CD14-positive monocyte (primary cell): ENCODE results near the gene METTL17. TPM values are rescaled to one million over a fixed set of nuclear protein-coding genes. Genes with fewer than 3 reads are reported as not detected.

Source experiments
- DNase-seq, 3 donors: peaks; one replicate each; pipeline ENCODE4 v3.0.0-alpha.2; 2011 to 2022
- H2AFZ ChIP-seq: 2 replicates; pipeline ENCODE4 v1.6.0; 2012; ENCODE audit warnings: mild to moderate bottlenecking, low read depth, low read length, inconsistent platforms; ENCODE audit not compliant: insufficient read depth, poor library complexity, severe bottlenecking
- H3K27ac ChIP-seq, 2 donors: 1 replicate in 1 of 2; 2 replicates in 1 of 2; pipeline ENCODE4 v1.5.1; 2012 to 2013; ENCODE audit warnings: low read length in 2 of 2, control low read depth in 1 of 2, inconsistent platforms in 1 of 2, low read depth in 1 of 2, mild to moderate bottlenecking in 1 of 2
- H3K27me3 ChIP-seq, 2 donors: one replicate each; pipeline versions ENCODE4 v1.6.0 to v1.6.1; 2011 to 2013; ENCODE audit warnings: low read length in 2 of 2; ENCODE audit not compliant: control insufficient read depth in 2 of 2, insufficient read depth in 2 of 2
- H3K36me3 ChIP-seq, 2 donors: replicated peaks in 1 of 2; 1 replicate in 1 of 2; 2 replicates in 1 of 2; pipeline versions ENCODE4 v1.5.1 to v1.6.1; 2012 to 2013; ENCODE audit warnings: low read length in 2 of 2, control low read depth in 1 of 2, inconsistent platforms in 1 of 2, mild to moderate bottlenecking in 1 of 2; ENCODE audit not compliant: insufficient read depth in 2 of 2, control insufficient read depth in 1 of 2
- H3K4me1 ChIP-seq, 2 donors: 1 replicate in 1 of 2; 2 replicates in 1 of 2; pipeline versions ENCODE4 v1.5.1 to v1.6.1; 2012 to 2013; ENCODE audit warnings: low read length in 2 of 2, control low read depth in 1 of 2, inconsistent platforms in 1 of 2, mild to moderate bottlenecking in 1 of 2, moderate library complexity in 1 of 2; ENCODE audit not compliant: insufficient read depth in 2 of 2, control insufficient read depth in 1 of 2
- H3K4me2 ChIP-seq: replicated peaks from 2 replicates; pipeline ENCODE3; 2012; ENCODE audit warnings: low read length, moderate library complexity, mild to moderate bottlenecking; ENCODE audit not compliant: poor library complexity, severe bottlenecking; ENCODE audit errors: extremely low read depth
- H3K4me3 ChIP-seq, 3 experiments: fragments of 200-600 bp in 1 of 3; sonication (generic) in 1 of 3; replicated peaks in 1 of 3; 1 replicate in 2 of 3; 2 replicates in 1 of 3; pipeline ENCODE4 v1.5.1; 2011 to 2013; ENCODE audit warnings: low read length in 3 of 3, mild to moderate bottlenecking in 3 of 3, control low read depth in 2 of 3, low read depth in 2 of 3, inconsistent platforms in 1 of 3, moderate library complexity in 1 of 3
- H3K79me2 ChIP-seq: 2 replicates; pipeline ENCODE4 v1.6.0; 2012; ENCODE audit warnings: mild to moderate bottlenecking, control low read depth, inconsistent platforms, low read length, moderate library complexity; ENCODE audit not compliant: insufficient read depth
- H3K9ac ChIP-seq: 2 replicates; pipeline ENCODE4 v1.6.0; 2017; ENCODE audit warnings: low read length, mild to moderate bottlenecking; ENCODE audit not compliant: insufficient read depth, poor library complexity, severe bottlenecking
- H3K9me3 ChIP-seq, 2 donors: replicated peaks in 1 of 2; 1 replicate in 1 of 2; 2 replicates in 1 of 2; pipeline versions ENCODE4 v1.5.1 to v1.6.1; 2012 to 2013; ENCODE audit warnings: low read length in 2 of 2, control low read depth in 1 of 2; ENCODE audit not compliant: control insufficient read depth in 1 of 2, insufficient read depth in 1 of 2
- H4K20me1 ChIP-seq: 2 replicates; pipeline ENCODE4 v1.6.0; 2012; ENCODE audit warnings: mild to moderate bottlenecking, low read length, control low read depth, moderate library complexity; ENCODE audit not compliant: insufficient read depth
- H3K27ac Mint-ChIP-seq, 7 donors: one replicate each; pipeline ENCODE4 v1.8.0; 2020; ENCODE audit warnings: mild to moderate bottlenecking in 7 of 7, mixed read lengths in 7 of 7, moderate library complexity in 6 of 7, inconsistent platforms in 2 of 7
- H3K27me3 Mint-ChIP-seq, 3 donors: one replicate each; pipeline ENCODE4 v1.8.0; 2021 to 2022; ENCODE audit warnings: low read depth in 3 of 3, mild to moderate bottlenecking in 3 of 3, mixed read lengths in 3 of 3, moderate library complexity in 3 of 3, inconsistent platforms in 1 of 3
- H3K36me3 Mint-ChIP-seq, 2 donors: one replicate each; pipeline ENCODE4 v1.8.0; 2020; ENCODE audit warnings: mixed read lengths in 2 of 2, inconsistent platforms in 1 of 2, mild to moderate bottlenecking in 1 of 2
- H3K4me1 Mint-ChIP-seq: one replicate; pipeline ENCODE4 v1.8.0; 2020; ENCODE audit warnings: mild to moderate bottlenecking, mixed read lengths
- H3K4me3 Mint-ChIP-seq, 2 donors: one replicate each; pipeline ENCODE4 v1.8.0; 2020; ENCODE audit warnings: mild to moderate bottlenecking in 2 of 2, mixed read lengths in 2 of 2, moderate library complexity in 1 of 2
- H3K9me3 Mint-ChIP-seq, 7 donors: one replicate each; pipeline ENCODE4 v1.8.0; 2020 to 2022; ENCODE audit warnings: mixed read lengths in 7 of 7, mild to moderate bottlenecking in 6 of 7, moderate library complexity in 6 of 7, inconsistent platforms in 2 of 7
- CTCF ChIP-seq: fragments of 200-600 bp; IDR thresholded peaks from one replicate; pipeline ENCODE4 v1.8.0; 2022; ENCODE audit warnings: antibody characterized with exemption, mild to moderate bottlenecking
- WGBS: methylation state at CpG from one replicate; pipeline ENCODE4 v1.1.5; 2013; ENCODE audit warnings: missing lambda C conversion rate; ENCODE audit not compliant: insufficient coverage; 5-methylcytosine and 5-hydroxymethylcytosine counted together
- intact Hi-C, 2 donors: fragments of 100-400 bp; cut with micrococcal nuclease; formaldehyde crosslinking; loops; one replicate each; pipeline versions ENCODE4 v1.15.0 to v1.15.1; 2023
- polyA plus RNA-seq, 3 donors: library from polyadenylated mRNA; depleted of rRNA in 1 of 3; unstranded in 2 of 3; stranded (reverse) in 1 of 3; fragments of 300-500 nt in 2 of 3; fragments of >200 nt in 1 of 3; fragmentation: Illumina TruSeq in 2 of 3; gene quantifications; 1 replicate in 2 of 3; 2 replicates in 1 of 3; pipeline ENCODE4 v1.2.3, GENCODE V29; 2012 to 2021

Gene METTL17
- polyA plus RNA-seq, 3 donors: 20.1 to 137 (median 21.1) TPM

- 56% methylated on average over 16 of the region's 28 CpGs for WGBS
Measured at GRCh38 chr14:21017528-21018245, 27.9 kb downstream of the METTL17 start.

GRCh38 chr14:21018286-21018685 is 28.5 kb downstream of the METTL17 start:
- H3K4me3 ChIP-seq: no peak overlapping the region
- no peak for DNase-seq
- peaks cover 69% of the 10 kb centered on the region for H3K4me1 Mint-ChIP-seq
- H3K27ac Mint-ChIP-seq: peak overlapping the region in 4 of 7 donors; percentile 8 to 67 (median 45)
- intact Hi-C loops: loop anchor here (5.0 to 10.0 kb wide), 3 partner anchors 39 to 89 kb away; partner anchors contain the start of gene RNASE8 (in 1 of the 2)
- peaks cover 10 to 13% (median 10%) of the 10 kb centered on the region in 3 donors for H3K27me3 Mint-ChIP-seq
- no peak overlapping the region for H3K4me3 Mint-ChIP-seq
- peaks cover 62 to 70% of the 10 kb centered on the region in 2 donors for H3K4me1 ChIP-seq
- no peaks in the 10 kb centered on the region for H4K20me1 ChIP-seq
- no peaks in the 10 kb centered on the region for H3K9me3 ChIP-seq
- peak overlapping the region; percentile 14 for H3K4me2 ChIP-seq
- peak overlapping the region in 1 of 2 donors; percentile 61 for H3K27ac ChIP-seq
- no peaks in the 10 kb centered on the region for H3K36me3 ChIP-seq
- no peaks in the 10 kb centered on the region for H3K79me2 ChIP-seq
- H2AFZ ChIP-seq: no peak overlapping the region
- H3K27me3 ChIP-seq: no peaks in the 10 kb centered on the region
- no peaks in the 10 kb centered on the region for H3K9me3 Mint-ChIP-seq
- no peak for TF ChIP-seq CTCF
- no peak overlapping the region for H3K9ac ChIP-seq
- peaks cover 0 to 6% of the 10 kb centered on the region in 2 donors for H3K36me3 Mint-ChIP-seq
- 91% methylated on average over 5 of the region's 7 CpGs for WGBS

More at GRCh38 chr14:21017528-21018245, 27.9 kb downstream of the METTL17 start:
- Histone ChIP-seq H3K9ac (no peak overlapping the region), H3K27ac (peak overlapping the region in 1 of 2 donors; percentile 61), H2AFZ (no peak overlapping the region), H4K20me1 (no peaks in the 10 kb centered on the region), H3K4me1 (peaks cover 56 to 64% of the 10 kb centered on the region in 2 donors), H3K36me3 (no peaks in the 10 kb centered on the region), H3K79me2 (no peaks in the 10 kb centered on the region), H3K4me3 (no peak overlapping the region), H3K9me3 (no peaks in the 10 kb centered on the region), H3K4me2 (peak overlapping the region; percentile 14), H3K27me3 (no peaks in the 10 kb centered on the region)
- H3K9me3 Mint-ChIP-seq: no peaks in the 10 kb centered on the region
- DNase-seq: peak; percentile 35 to 50 (median 35)
- TF ChIP-seq CTCF: no peak
- H3K36me3 Mint-ChIP-seq: peaks cover 0 to 6% of the 10 kb centered on the region in 2 donors
- intact Hi-C loops: loop anchor here (5.0 to 10.0 kb wide), 3 partner anchors 40 to 90 kb away; partner anchors contain the start of gene RNASE8 (in 1 of the 2)
- H3K27me3 Mint-ChIP-seq: peaks cover 6 to 14% (median 12%) of the 10 kb centered on the region in 3 donors
- peak overlapping the region; percentile 4 to 39 for H3K4me3 Mint-ChIP-seq
- peak overlapping the region; percentile 8 to 78 (median 41) for H3K27ac Mint-ChIP-seq
- peaks cover 63% of the 10 kb centered on the region for H3K4me1 Mint-ChIP-seq
